Astrocyte (in vitro differentiated cells and primary cell): ENCODE measurements around the gene C1orf226. TPM values are rescaled to one million over a fixed set of nuclear protein-coding genes. Genes with fewer than 3 reads are reported as not detected.

ENCODE experiments used
- DNase-seq: peaks from one replicate; pipeline ENCODE4 v3.0.0-alpha.2; 2010; ENCODE audit warnings: low read depth
- FAIRE-seq: peaks from 2 replicates; lab custom pipeline; 2011; peaks lifted over from hg19 to GRCh38; lab: Jason Lieb, UNC
- H2AFZ ChIP-seq: 2 replicates; pipeline ENCODE4 v1.6.0; 2012; ENCODE audit warnings: low read depth, low read length, inconsistent platforms
- H3K27ac ChIP-seq: 2 replicates; pipeline ENCODE4 v1.5.1; 2011; ENCODE audit warnings: low read depth, low read length, inconsistent platforms
- H3K27me3 ChIP-seq: 2 replicates; pipeline ENCODE4 v1.6.0; 2011; ENCODE audit warnings: low read length, inconsistent platforms; ENCODE audit not compliant: insufficient read depth
- H3K36me3 ChIP-seq: 2 replicates; pipeline ENCODE4 v1.5.1; 2011; ENCODE audit warnings: low read length, inconsistent platforms; ENCODE audit not compliant: insufficient read depth
- H3K4me1 ChIP-seq: 2 replicates; pipeline ENCODE4 v1.5.1; 2011; ENCODE audit warnings: low read length, inconsistent platforms; ENCODE audit not compliant: insufficient read depth
- H3K4me2 ChIP-seq: 2 replicates; pipeline ENCODE4 v1.6.0; 2012; ENCODE audit warnings: low read length, inconsistent platforms
- H3K4me3 ChIP-seq: 2 replicates; pipeline ENCODE4 v1.5.1; 2011; ENCODE audit warnings: low read depth, mild to moderate bottlenecking, low read length, inconsistent platforms; ENCODE audit not compliant: insufficient read depth
- H3K79me2 ChIP-seq: 2 replicates; pipeline ENCODE4 v1.6.0; 2012; ENCODE audit warnings: mild to moderate bottlenecking, low read length, inconsistent platforms; ENCODE audit not compliant: insufficient read depth
- H3K9ac ChIP-seq: 2 replicates; pipeline ENCODE4 v1.6.0; 2012; ENCODE audit warnings: mild to moderate bottlenecking, low read length, inconsistent platforms
- H3K9me3 ChIP-seq: 2 replicates; pipeline ENCODE4 v1.5.1; 2012; ENCODE audit warnings: low read depth, mild to moderate bottlenecking, low read length, inconsistent platforms; ENCODE audit not compliant: insufficient read depth
- H4K20me1 ChIP-seq: 2 replicates; pipeline ENCODE4 v1.6.0; 2012; ENCODE audit warnings: low read length, inconsistent platforms; ENCODE audit not compliant: insufficient read depth
- H3K27ac Mint-ChIP-seq: one replicate; pipeline ENCODE4 v1.8.0; 2021; ENCODE audit warnings: mild to moderate bottlenecking, mixed read lengths; ENCODE audit not compliant: unreplicated experiment
- H3K27me3 Mint-ChIP-seq: one replicate; pipeline ENCODE4 v1.8.0; 2021; ENCODE audit warnings: low read depth, mixed read lengths; ENCODE audit not compliant: unreplicated experiment
- H3K36me3 Mint-ChIP-seq: one replicate; pipeline ENCODE4 v1.8.0; 2021; ENCODE audit warnings: low read depth, mixed read lengths; ENCODE audit not compliant: unreplicated experiment
- H3K4me1 Mint-ChIP-seq: one replicate; pipeline ENCODE4 v1.8.0; 2021; ENCODE audit warnings: low read depth, mixed read lengths; ENCODE audit not compliant: unreplicated experiment
- H3K4me3 Mint-ChIP-seq: one replicate; pipeline ENCODE4 v1.8.0; 2021; ENCODE audit warnings: mild to moderate bottlenecking, moderate library complexity, mixed read lengths; ENCODE audit not compliant: unreplicated experiment
- H3K9me3 Mint-ChIP-seq: one replicate; pipeline ENCODE4 v1.8.0; 2021; ENCODE audit warnings: mild to moderate bottlenecking, mixed read lengths; ENCODE audit not compliant: unreplicated experiment
- CTCF ChIP-seq: IDR thresholded peaks from 2 replicates; pipeline ENCODE4 v1.5.1; 2011; ENCODE audit warnings: low read depth, mild to moderate bottlenecking, inconsistent platforms, low read length, moderate library complexity; ENCODE audit not compliant: insufficient read depth
- EZH2 ChIP-seq: IDR thresholded peaks from 2 replicates; pipeline ENCODE4 v1.6.1; 2012; ENCODE audit warnings: mild to moderate bottlenecking, low read length, inconsistent platforms; ENCODE audit not compliant: insufficient read depth
- total RNA-seq: library from RNA; stranded (reverse); gene quantifications from 2 replicates; pipeline ENCODE4 v1.2.1, GENCODE V29; 2021

Gene C1orf226
- total RNA-seq, 1 donor from 2014 or later: 0.73 TPM

GRCh38 chr1:162365284-162366020 is 16.1 kb upstream of the C1orf226 start:
- Histone ChIP-seq H3K79me2 (no peaks in the 10 kb centered on the region), H3K9me3 (no peaks in the 10 kb centered on the region), H2AFZ (no peak overlapping the region), H4K20me1 (no peaks in the 10 kb centered on the region), H3K36me3 (no peaks in the 10 kb centered on the region), H3K4me3 (no peak overlapping the region), H3K27me3 (no peaks in the 10 kb centered on the region), H3K9ac (no peak overlapping the region), H3K27ac (no peak overlapping the region), H3K4me2 (no peak overlapping the region), H3K4me1 (peaks cover 8% of the 10 kb centered on the region)
- FAIRE-seq (no peak), DNase-seq (no peak)
- peaks cover 6% of the 10 kb centered on the region for H3K27me3 Mint-ChIP-seq
- peaks cover 2% of the 10 kb centered on the region for H3K36me3 Mint-ChIP-seq
- H3K4me1 Mint-ChIP-seq: peaks cover 2% of the 10 kb centered on the region
- H3K9me3 Mint-ChIP-seq: no peaks in the 10 kb centered on the region
- no peak overlapping the region for H3K27ac Mint-ChIP-seq
- no peak for TF ChIP-seq EZH2
- no peak for TF ChIP-seq CTCF
- H3K4me3 Mint-ChIP-seq: no peak overlapping the region

- FAIRE-seq: no peak
- Histone ChIP-seq H4K20me1 (no peaks in the 10 kb centered on the region), H3K4me1 (peaks cover 8% of the 10 kb centered on the region), H3K9me3 (no peaks in the 10 kb centered on the region), H3K4me2 (no peak overlapping the region), H3K27ac (no peak overlapping the region), H2AFZ (no peak overlapping the region), H3K9ac (no peak overlapping the region), H3K79me2 (no peaks in the 10 kb centered on the region), H3K4me3 (no peak overlapping the region), H3K27me3 (no peaks in the 10 kb centered on the region), H3K36me3 (no peaks in the 10 kb centered on the region)
- H3K9me3 Mint-ChIP-seq: no peaks in the 10 kb centered on the region
- no peak for DNase-seq
- H3K4me3 Mint-ChIP-seq: no peak overlapping the region
- H3K4me1 Mint-ChIP-seq: peaks cover 2% of the 10 kb centered on the region
- peaks cover 6% of the 10 kb centered on the region for H3K27me3 Mint-ChIP-seq
- H3K36me3 Mint-ChIP-seq: peaks cover 2% of the 10 kb centered on the region
- H3K27ac Mint-ChIP-seq: no peak overlapping the region
- TF ChIP-seq EZH2: no peak
- TF ChIP-seq CTCF: no peak
These were observed 15.4 kb upstream of the C1orf226 start for GRCh38 chr1:162366149-162366548.

- no peak for FAIRE-seq
These were observed 14.9 kb upstream of the C1orf226 start for GRCh38 chr1:162366671-162367070.

More at GRCh38 chr1:162366671-162367070, 14.9 kb upstream of the C1orf226 start:
- H3K9me3 ChIP-seq: no peaks in the 10 kb centered on the region
- H3K27me3 ChIP-seq: no peaks in the 10 kb centered on the region
- Mint-ChIP-seq H3K27me3 (peaks cover 6% of the 10 kb centered on the region), H3K36me3 (peaks cover 2% of the 10 kb centered on the region), H3K9me3 (no peaks in the 10 kb centered on the region), H3K4me3 (no peak overlapping the region), H3K27ac (no peak overlapping the region), H3K4me1 (peaks cover 3% of the 10 kb centered on the region)
- H3K36me3 ChIP-seq: no peaks in the 10 kb centered on the region
- H3K9ac ChIP-seq: no peak overlapping the region
- no peak overlapping the region for H3K27ac ChIP-seq
- no peak for DNase-seq
- H3K79me2 ChIP-seq: no peaks in the 10 kb centered on the region
- no peak overlapping the region for H3K4me3 ChIP-seq
- TF ChIP-seq CTCF (no peak), EZH2 (no peak)
- no peak overlapping the region for H3K4me2 ChIP-seq
- H3K4me1 ChIP-seq: peaks cover 9% of the 10 kb centered on the region
- H4K20me1 ChIP-seq: no peaks in the 10 kb centered on the region
- H2AFZ ChIP-seq: no peak overlapping the region
